ENCODE data around the gene CFAP126. TPM values are rescaled to one million over a fixed set of nuclear protein-coding genes. Genes with fewer than 3 reads are reported as not detected.
A peak's percentile ranks its signal among the peaks of the same experiment; 100 is the strongest.
"Not testable (repeated sequence)": the region's sequence is repeated elsewhere in the genome, so short reads cannot be mapped to it uniquely, and the experiment has no call there.

The CFAP126 gene
- not detected for total RNA-seq

- no peaks in the 10 kb centered on the region for H3K27me3 Mint-ChIP-seq
- H3K27ac Mint-ChIP-seq = peak within 1 kb of the TSS; percentile 50
- no peak within 1 kb of the TSS for H3K4me3 Mint-ChIP-seq
- DNase-seq (peak; percentile 66), ATAC-seq (peak; percentile 99)
- peaks cover 17% of the 10 kb centered on the region for H3K4me1 Mint-ChIP-seq (ENCODE audit: low read depth)
- peak; percentile 33 for TF ChIP-seq CTCF (IDR thresholded peaks at IDR 0.05)
- ChIA-PET POLR2A (interaction anchor here (0.6 kb wide), 1 partner anchor 143 kb away, joined by 4 read pairs; no protein-coding TSS in a partner anchor), CTCF (interaction anchor here (0.9 to 2.8 kb wide), 8 partner anchors 10 to 202 kb away, joined by 3 to 19 read pairs (median 4); no protein-coding TSS in a partner anchor)
- H3K9me3 Mint-ChIP-seq = no peaks in the 10 kb centered on the region
- intact Hi-C loops (cut with micrococcal nuclease) = no loop called here
- H3K36me3 Mint-ChIP-seq (ENCODE audit: low read depth) = peaks cover 20% of the 10 kb centered on the region
Measured at GRCh38 chr1:161367684-161368400, at the start of gene CFAP126. Gene CFAP126, minus strand, starts transcription at chr1:161367876. Its CDS starts 8 bp downstream, at chr1:161367868.

GRCh38 chr1:161413050-161413449 is 45.4 kb upstream of the CFAP126 start:
- H3K9me3 Mint-ChIP-seq; POLR2A ChIA-PET; CTCF ChIA-PET; intact Hi-C loops (cut with micrococcal nuclease); H3K27me3 Mint-ChIP-seq; H3K4me3 Mint-ChIP-seq; H3K36me3 Mint-ChIP-seq (ENCODE audit: low read depth); ATAC-seq; H3K27ac Mint-ChIP-seq; DNase-seq: not testable (repeated sequence)
- H3K4me1 Mint-ChIP-seq (ENCODE audit: low read depth) = peaks cover 21% of the 10 kb centered on the region

- POLR2A ChIA-PET = interaction anchor here (0.9 to 1.8 kb wide), 4 partner anchors 11 to 25 kb away, joined by 3 to 9 read pairs (median 3); no protein-coding TSS in a partner anchor
- H3K27ac Mint-ChIP-seq = peak overlapping the region; percentile 74
- peaks cover 23% of the 10 kb centered on the region for H3K4me1 Mint-ChIP-seq (ENCODE audit: low read depth)
Measured at GRCh38 chr1:161410636-161410970, 42.9 kb upstream of the CFAP126 start.

GRCh38 chr1:161409848-161410635 is 42.4 kb upstream of the CFAP126 start:
- H3K9me3 Mint-ChIP-seq; H3K36me3 Mint-ChIP-seq (ENCODE audit: low read depth); H3K27me3 Mint-ChIP-seq; intact Hi-C loops (cut with micrococcal nuclease): not testable (repeated sequence)
- ATAC-seq (peak; percentile 88), DNase-seq (peak; percentile 21)
- H3K4me1 Mint-ChIP-seq (ENCODE audit: low read depth) = peaks cover 23% of the 10 kb centered on the region
- H3K4me3 Mint-ChIP-seq = peak overlapping the region; percentile 34
- peak overlapping the region; percentile 74 for H3K27ac Mint-ChIP-seq
- POLR2A ChIA-PET = interaction anchor here (0.9 to 1.8 kb wide), 4 partner anchors 10 to 26 kb away, joined by 3 to 9 read pairs (median 3); no protein-coding TSS in a partner anchor
- CTCF ChIA-PET = interaction anchor here (1.8 to 4.2 kb wide), 2 partner anchors 28 to 29 kb away, joined by 6 to 25 read pairs; no protein-coding TSS in a partner anchor

More at GRCh38 chr1:161410636-161410970, 42.9 kb upstream of the CFAP126 start:
- intact Hi-C loops (cut with micrococcal nuclease); H3K9me3 Mint-ChIP-seq; H3K4me3 Mint-ChIP-seq; DNase-seq; H3K36me3 Mint-ChIP-seq (ENCODE audit: low read depth); ATAC-seq; H3K27me3 Mint-ChIP-seq: not testable (repeated sequence)
- CTCF ChIA-PET = interaction anchor here (4.2 kb wide), 1 partner anchor 28 kb away, joined by 25 read pairs; no protein-coding TSS in a partner anchor

GRCh38 chr1:161408429-161409052 is 40.9 kb upstream of the CFAP126 start:
- no peak for ATAC-seq
- no peak for TF ChIP-seq CTCF (IDR thresholded peaks at IDR 0.05)
- H3K9me3 Mint-ChIP-seq = no peaks in the 10 kb centered on the region
- DNase-seq = no peak
- H3K4me1 Mint-ChIP-seq (ENCODE audit: low read depth) = peaks cover 32% of the 10 kb centered on the region
- ChIA-PET CTCF (interaction anchor here (0.8 to 4.2 kb wide), 3 partner anchors 8 to 30 kb away, joined by 4 to 25 read pairs (median 6); no protein-coding TSS in a partner anchor), POLR2A (interaction anchor here (1.7 to 3.0 kb wide), 2 partner anchors 9 to 31 kb away, joined by 4 to 8 read pairs; no protein-coding TSS in a partner anchor)
- H3K27me3 Mint-ChIP-seq = peaks cover 3% of the 10 kb centered on the region
- H3K27ac Mint-ChIP-seq = no peak overlapping the region
- H3K4me3 Mint-ChIP-seq = no peak overlapping the region
- no peaks in the 10 kb centered on the region for H3K36me3 Mint-ChIP-seq (ENCODE audit: low read depth)
- intact Hi-C loops (cut with micrococcal nuclease) = no loop called here

- ChIA-PET CTCF (no interaction called here), POLR2A (interaction anchor here (1.7 to 3.0 kb wide), 2 partner anchors 7 to 32 kb away, joined by 4 to 8 read pairs; no protein-coding TSS in a partner anchor)
- H3K4me1 Mint-ChIP-seq (ENCODE audit: low read depth) = peaks cover 32% of the 10 kb centered on the region
- H3K27me3 Mint-ChIP-seq = peaks cover 3% of the 10 kb centered on the region
- no peak for TF ChIP-seq CTCF (IDR thresholded peaks at IDR 0.05)
- no peak overlapping the region for H3K27ac Mint-ChIP-seq
- ATAC-seq = no peak
- intact Hi-C loops (cut with micrococcal nuclease) = no loop called here
- no peak overlapping the region for H3K4me3 Mint-ChIP-seq
- no peak for DNase-seq
- no peaks in the 10 kb centered on the region for H3K9me3 Mint-ChIP-seq
- H3K36me3 Mint-ChIP-seq (ENCODE audit: low read depth) = no peaks in the 10 kb centered on the region
Measured at GRCh38 chr1:161407451-161407985, 39.8 kb upstream of the CFAP126 start.

GRCh38 chr1:161406551-161406950 is 38.9 kb upstream of the CFAP126 start:
- H3K27me3 Mint-ChIP-seq; CTCF ChIA-PET; intact Hi-C loops (cut with micrococcal nuclease); ATAC-seq; H3K4me3 Mint-ChIP-seq; H3K9me3 Mint-ChIP-seq; H3K36me3 Mint-ChIP-seq (ENCODE audit: low read depth); H3K27ac Mint-ChIP-seq; DNase-seq: not testable (repeated sequence)
- peaks cover 32% of the 10 kb centered on the region for H3K4me1 Mint-ChIP-seq (ENCODE audit: low read depth)
- POLR2A ChIA-PET = interaction anchor here (3.0 kb wide), 1 partner anchor 33 kb away, joined by 8 read pairs; no protein-coding TSS in a partner anchor
